ENCODE results near the gene PIP4K2A. TPM values are rescaled to one million over a fixed set of nuclear protein-coding genes. Genes with fewer than 3 reads are reported as not detected.

Gene PIP4K2A
- total and polyA plus RNA-seq, 2 donors (not counting 3 experiments of a cell fraction or from before 2014, with no cell fraction given), result 11.8 to 32.6 TPM

- ChIA-PET CTCF (interaction anchor here (1.0 kb wide), 1 partner anchor 10 kb away, joined by 3 read pairs; no protein-coding TSS in a partner anchor), POLR2A (no interaction called here)
- DNase-seq (ENCODE audit: low read depth, low spot score) (no peak), FAIRE-seq (no peak)
- no peak overlapping the region for H3K27ac ChIP-seq (ENCODE audit: insufficient read depth, low read depth, low read length)
- no TSS peak for BruUV-seq (replicated peaks)
- no peaks in the 10 kb centered on the region for H3K4me1 ChIP-seq (ENCODE audit: control insufficient read depth, extremely low read depth, insufficient read depth, low read length)
- H2AFZ ChIP-seq (ENCODE audit: low read depth, low read length), result no peak overlapping the region
- H3K27me3 ChIP-seq (ENCODE audit: control insufficient read depth in 2 of 2, insufficient read depth in 2 of 2, low read length in 2 of 2), result no peaks in the 10 kb centered on the region
- no peaks in the 10 kb centered on the region for H3K36me3 ChIP-seq (ENCODE audit: control insufficient read depth in 2 of 2, extremely low read depth in 1 of 2, insufficient read depth in 2 of 2, low read length in 2 of 2)
- no peaks in the 10 kb centered on the region for H4K20me1 ChIP-seq (replicated peaks; ENCODE audit: control insufficient read depth, extremely low read depth, insufficient read depth, low read length)
- H3K9me3 ChIP-seq (replicated peaks; ENCODE audit: control insufficient read depth, insufficient read depth, low read length), result no peaks in the 10 kb centered on the region
- TF ChIP-seq EZH2 (IDR thresholded peaks at IDR 0.05; ENCODE audit: borderline replicate concordance, low read depth, low read length, severe bottlenecking), result no peak
- no peak for TF ChIP-seq MAX (IDR thresholded peaks at IDR 0.05; ENCODE audit: insufficient read depth, insufficient read length)
- no peak for TF ChIP-seq CTCF (IDR thresholded peaks at IDR 0.05; ENCODE audit: extremely low read depth in 1 of 2, insufficient read depth in 1 of 2, low read depth in 1 of 2, low read length in 2 of 2)
- TF ChIP-seq JUN (IDR thresholded peaks at IDR 0.05; ENCODE audit: borderline replicate concordance, insufficient read depth, insufficient read length, low read depth), result no peak
- no peak for TF ChIP-seq POLR2A (IDR thresholded peaks at IDR 0.05; ENCODE audit: low read depth, low read length)
- no peak for TF ChIP-seq POLR2AphosphoS5 (IDR thresholded peaks at IDR 0.05; ENCODE audit: insufficient read depth, low read depth, low read length)
- no peak for TF ChIP-seq GATA2 (IDR thresholded peaks at IDR 0.05; ENCODE audit: insufficient read depth, insufficient read length, low read depth, low read length)
- no peak for TF ChIP-seq MYC (IDR thresholded peaks at IDR 0.05; ENCODE audit: low read depth, low read length)
- TF ChIP-seq FOS (IDR thresholded peaks at IDR 0.05; ENCODE audit: borderline replicate concordance, insufficient read depth, low read length), result no peak
- intact Hi-C loops (cut with micrococcal nuclease), result no loop called here
- H3K79me2 ChIP-seq (ENCODE audit: control insufficient read depth, insufficient read depth, low read length), result peaks cover 4% of the 10 kb centered on the region
- H3K4me3 ChIP-seq (replicated peaks in 1 of 3; ENCODE audit: insufficient read depth in 1 of 3, low read depth in 1 of 3, low read length in 3 of 3), result no peak overlapping the region
- dilution Hi-C loops (cut with MboI; ENCODE audit: extremely low pct_ligation_motif_present, low sequenced_read_pairs), result no loop called here
- no peaks in the 10 kb centered on the region for H3K9me1 ChIP-seq (replicated peaks; ENCODE audit: control insufficient read depth, extremely low read depth, insufficient read depth, low read length)
- no peak overlapping the region for H3K9ac ChIP-seq (replicated peaks; ENCODE audit: extremely low read depth, insufficient read depth, low read length)
- no peak overlapping the region for H3K4me2 ChIP-seq (ENCODE audit: insufficient read depth, low read length)
Measured at GRCh38 chr10:22658745-22659410, 55.5 kb downstream of the PIP4K2A start.
